GM12892 (cell line): ENCODE data around the gene MYL3.

Experiments
- POLR2A ChIP-seq: IDR thresholded peaks from 2 replicates; pipeline ENCODE4 v1.6.1; 2011; ENCODE audit warnings: low read depth, low read length, control low read depth
- TAF1 ChIP-seq: IDR thresholded peaks from 2 replicates; pipeline ENCODE4 v1.6.1; 2011; ENCODE audit warnings: low read depth, mild to moderate bottlenecking, control low read depth, low read length, borderline replicate concordance

- TF ChIP-seq POLR2A: no peak
- TF ChIP-seq TAF1: no peak
These were observed 29.6 kb downstream of the MYL3 start for GRCh38 chr3:46833346-46834300.
